Pons (tissue), 1 donor: ENCODE data around the gene RNF187.

ENCODE experiments used
- DNase-seq: peaks from one replicate; pipeline ENCODE4 v3.0.0-alpha.2; 2016; ENCODE audit warnings: low spot score

RNF187 gene

DNA sequence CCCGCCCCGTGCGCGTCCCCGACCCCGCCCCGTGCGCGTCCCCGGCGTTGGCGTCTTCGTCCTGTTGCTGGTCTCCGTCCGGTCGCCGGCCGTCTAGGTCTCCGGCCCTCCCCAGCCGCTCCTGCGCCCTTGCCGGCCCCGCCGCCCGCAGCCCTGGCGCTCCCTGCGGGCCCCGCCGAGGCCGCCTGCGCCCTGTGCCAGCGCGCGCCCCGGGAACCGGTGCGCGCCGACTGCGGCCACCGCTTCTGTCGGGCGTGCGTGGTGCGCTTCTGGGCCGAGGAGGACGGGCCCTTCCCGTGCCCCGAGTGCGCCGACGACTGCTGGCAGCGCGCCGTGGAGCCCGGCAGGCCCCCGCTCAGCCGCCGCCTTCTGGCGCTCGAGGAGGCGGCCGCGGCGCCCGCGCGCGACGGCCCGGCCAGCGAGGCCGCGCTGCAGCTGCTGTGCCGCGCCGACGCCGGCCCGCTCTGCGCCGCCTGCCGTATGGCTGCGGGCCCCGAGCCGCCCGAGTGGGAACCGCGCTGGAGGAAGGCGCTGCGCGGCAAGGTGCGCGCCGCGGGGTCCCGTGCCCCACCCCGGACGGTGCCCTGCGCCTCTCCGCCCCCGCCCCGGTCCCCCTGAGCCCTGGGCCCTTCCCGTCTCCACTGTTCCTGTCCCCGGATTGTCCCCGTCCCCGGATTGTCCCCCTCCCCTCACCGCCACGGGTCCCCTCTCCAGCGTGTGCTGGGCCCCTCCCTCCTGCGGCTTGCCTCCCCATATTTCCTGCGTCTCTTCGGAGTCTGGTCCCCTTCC, at the start of gene RNF187:
Gene RNF187, plus strand, starts transcription at position 47 of the 789 bp plus-strand sequence.
- DNase-seq = peak; percentile 49

- no peak for DNase-seq
Observed at GRCh38 chr1:228437424-228437962, 49.7 kb upstream of the RNF187 start.

DNA sequence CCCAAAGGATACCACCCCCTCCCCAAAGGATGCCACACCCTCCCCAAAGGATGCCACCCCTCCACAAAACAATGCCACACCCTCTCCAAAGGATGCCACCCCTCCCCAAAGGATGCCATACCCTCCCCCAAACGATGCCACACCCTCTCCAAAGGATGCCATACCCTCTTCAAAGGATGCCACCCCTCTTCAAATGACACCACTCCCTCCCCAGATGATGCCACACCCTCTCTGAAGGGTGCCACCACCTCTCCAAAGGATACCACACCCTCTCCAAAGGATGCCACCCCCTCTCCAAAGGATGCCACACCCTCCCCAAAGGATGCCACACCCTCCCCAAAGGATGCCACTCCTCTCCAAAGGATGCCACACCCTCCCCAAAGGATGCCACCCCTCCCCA, 48.9 kb upstream of the RNF187 start:
- no peak for DNase-seq

- DNase-seq = no peak
Observed at GRCh38 chr1:228440761-228441500, 46.3 kb upstream of the RNF187 start.

GRCh38 chr1:228443395-228443794, 43.8 kb upstream of the RNF187 start:
- no peak for DNase-seq

- no peak for DNase-seq
Observed at GRCh38 chr1:228445490-228445842, 41.7 kb upstream of the RNF187 start.

DNA sequence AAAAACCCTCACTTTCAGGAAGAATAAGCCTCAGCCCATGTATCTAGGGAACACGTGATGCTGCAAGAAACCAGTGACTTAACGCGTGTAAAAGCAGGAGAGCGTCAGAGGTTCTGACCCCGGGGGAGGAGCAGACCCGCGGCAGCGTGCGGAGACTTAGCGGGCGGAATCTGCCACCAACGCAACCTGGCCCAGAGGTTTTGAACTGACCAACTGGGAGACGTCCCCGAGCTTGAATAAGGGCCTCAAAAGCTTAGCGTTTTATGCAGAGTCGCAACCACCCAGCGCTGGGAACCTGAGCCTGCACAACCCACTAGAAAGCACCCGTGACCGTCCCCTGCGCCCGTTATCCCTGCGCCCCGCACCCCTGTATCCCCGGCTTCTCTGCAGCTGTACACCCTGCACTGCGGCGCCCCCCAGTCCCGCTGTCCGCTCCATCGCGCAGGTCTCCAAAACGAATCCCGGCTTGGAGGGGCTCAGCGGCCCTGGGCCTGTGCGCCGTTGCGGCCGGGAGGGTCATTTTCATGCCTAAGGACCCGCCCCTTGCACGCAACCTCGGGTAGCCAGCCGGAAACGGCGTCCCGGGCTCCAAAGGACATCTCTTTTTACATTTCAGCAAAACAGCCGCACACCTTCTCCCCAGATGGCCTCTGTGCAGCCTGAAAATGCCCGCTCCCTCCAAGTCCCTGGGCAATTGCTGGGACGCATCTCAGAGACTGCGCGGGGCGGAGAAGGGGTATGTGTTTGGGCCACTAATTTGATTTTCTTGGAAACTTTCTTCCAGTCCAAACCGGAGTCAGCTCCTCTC, 41.1 kb upstream of the RNF187 start:
- peak; percentile 35 for DNase-seq

DNA sequence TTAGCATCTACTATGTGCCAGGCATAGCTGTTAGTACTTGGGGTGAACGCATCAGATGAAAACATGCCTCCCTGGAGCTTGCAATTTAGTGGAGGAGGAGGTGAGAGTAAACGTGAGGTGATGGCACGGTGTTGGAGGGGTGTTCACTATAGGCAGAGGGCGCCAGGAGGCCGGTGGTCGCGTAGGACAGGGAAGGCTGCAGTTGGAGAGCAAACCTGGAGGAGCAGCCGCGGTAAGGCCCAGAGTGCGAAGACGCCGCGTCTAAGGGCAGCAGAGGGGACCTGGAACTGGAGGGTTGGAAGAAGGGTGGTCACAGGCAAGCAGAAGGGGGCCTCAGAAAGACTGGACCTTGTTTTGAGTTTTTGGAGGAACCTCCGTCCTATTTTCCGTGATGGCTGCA, 40.3 kb upstream of the RNF187 start:
- DNase-seq = no peak

GRCh38 chr1:228448372-228448771, 38.8 kb upstream of the RNF187 start:
- no peak for DNase-seq

DNA sequence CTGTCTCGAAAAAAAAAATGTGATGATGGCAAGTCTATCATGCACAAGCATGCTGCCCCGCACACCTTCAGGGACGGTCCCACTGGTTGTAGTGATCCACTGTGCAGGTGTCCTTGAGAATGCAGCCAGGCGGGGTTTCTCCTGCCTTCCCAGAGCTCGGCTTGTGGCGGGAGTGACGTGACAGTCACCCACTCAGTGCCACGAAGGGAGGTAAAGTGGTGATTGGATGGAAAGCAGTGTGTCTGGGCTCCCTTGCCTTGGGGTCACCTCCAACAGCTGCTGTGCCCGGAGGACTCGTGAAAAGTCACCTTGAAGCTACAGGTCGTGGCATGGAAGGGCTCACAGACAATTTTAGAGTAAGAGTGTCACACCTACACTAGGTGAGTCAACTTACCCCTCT, 37.0 kb upstream of the RNF187 start:
- no peak for DNase-seq

DNA sequence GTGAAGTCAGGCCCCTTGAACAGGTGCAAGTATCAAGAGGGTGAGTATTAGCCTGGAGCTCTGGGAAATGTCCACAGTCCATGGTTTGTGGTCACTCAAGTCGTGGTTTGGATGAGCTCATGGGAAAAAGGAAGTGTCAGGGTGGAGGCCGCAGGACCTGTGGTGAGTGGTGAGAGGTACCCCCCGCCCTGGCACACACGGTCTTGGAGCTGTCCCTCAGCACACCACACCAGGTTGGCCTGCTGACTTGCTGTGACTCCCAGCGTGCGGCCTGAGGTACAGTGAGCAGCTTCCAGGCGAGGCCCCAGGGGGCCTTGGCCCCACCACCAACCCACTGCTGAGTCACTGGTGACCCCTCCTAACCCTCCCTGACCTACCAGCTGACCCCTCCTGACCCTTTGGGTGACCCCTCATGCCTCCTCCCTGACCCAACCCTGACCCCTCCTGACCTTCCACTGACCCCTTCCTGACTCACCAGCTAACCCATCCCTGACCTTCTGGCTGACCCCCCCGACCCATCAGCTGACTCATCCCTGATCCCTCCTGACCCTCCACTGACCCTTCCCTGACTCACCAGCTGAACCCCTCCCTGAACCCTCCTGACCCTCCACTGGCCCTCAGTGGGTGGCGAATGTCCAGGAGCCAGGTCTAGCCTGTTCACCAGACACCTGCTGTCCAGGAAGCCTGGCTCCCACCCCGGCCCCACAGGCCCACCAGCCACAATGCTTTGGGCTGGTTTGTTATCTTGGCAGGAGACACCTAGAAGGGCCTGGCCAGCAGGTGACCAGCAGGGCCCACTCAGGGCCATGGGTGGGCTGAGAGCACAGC, 34.8 kb upstream of the RNF187 start:
- DNase-seq = no peak

DNA sequence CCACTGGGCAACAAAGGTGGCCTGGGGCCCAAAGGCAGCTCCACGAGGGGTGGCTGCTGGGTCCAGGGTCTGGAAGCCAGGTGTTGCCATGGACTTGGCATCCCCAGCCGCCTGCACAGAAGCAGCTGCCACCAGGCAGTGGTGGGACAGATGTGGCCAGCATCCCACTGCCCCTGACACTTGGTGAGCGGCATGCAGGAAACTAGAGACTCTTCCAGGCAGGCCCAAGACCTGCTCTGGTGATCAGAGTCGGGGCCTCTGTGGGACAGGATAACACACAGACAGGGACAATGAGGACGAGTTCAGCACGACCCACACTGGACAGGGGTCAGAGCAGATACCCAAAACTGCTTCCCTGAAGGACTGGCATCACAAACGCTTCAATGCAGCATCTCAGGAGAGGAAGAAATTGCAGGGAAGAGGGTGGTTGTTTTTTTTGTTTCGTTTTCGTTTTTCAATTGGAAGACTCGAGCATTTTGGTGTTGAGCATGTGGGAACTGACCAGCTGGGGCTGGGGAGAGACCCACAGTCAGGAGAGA, 34.1 kb upstream of the RNF187 start:
- DNase-seq = no peak

GRCh38 chr1:228453614-228454013, 33.6 kb upstream of the RNF187 start:
- no peak for DNase-seq

GRCh38 chr1:228454238-228454637, 32.9 kb upstream of the RNF187 start:
- no peak for DNase-seq

GRCh38 chr1:228455715-228456114, 31.5 kb upstream of the RNF187 start:
- DNase-seq = no peak

DNA sequence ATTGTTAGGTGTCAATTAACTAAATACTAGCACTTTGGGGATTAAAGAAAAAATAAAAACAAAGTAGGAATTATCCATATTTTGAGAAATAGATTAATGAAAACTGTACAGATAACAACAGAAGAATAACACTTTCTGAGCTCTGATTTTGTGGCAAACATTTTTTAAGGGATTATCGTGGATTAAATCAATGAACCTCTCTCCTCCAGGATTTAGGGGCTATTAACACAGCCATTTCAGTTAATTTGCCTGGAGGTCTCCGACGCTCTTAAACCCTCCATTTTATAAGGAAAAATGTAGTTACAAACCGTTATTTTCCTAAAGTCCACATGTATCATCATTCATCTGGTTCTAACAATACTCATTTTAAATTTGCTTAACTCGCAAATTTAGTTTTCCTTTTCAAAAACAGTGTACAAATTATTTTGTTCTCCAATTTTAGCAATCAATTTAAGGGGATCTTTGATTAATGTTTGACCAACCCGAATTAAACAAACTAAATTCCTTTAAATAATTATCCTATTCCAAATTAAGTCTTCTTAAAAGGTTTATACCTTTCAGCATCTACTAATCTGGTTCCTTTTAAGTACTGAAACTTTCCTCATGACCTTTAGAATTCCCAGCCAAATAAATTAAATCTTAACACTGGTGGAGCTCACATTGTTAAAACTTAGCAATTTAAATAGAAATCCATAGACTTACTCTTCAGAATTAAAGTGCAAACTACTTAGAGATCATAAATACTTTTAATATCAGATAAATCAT, 30.7 kb upstream of the RNF187 start:
- DNase-seq = no peak

DNA sequence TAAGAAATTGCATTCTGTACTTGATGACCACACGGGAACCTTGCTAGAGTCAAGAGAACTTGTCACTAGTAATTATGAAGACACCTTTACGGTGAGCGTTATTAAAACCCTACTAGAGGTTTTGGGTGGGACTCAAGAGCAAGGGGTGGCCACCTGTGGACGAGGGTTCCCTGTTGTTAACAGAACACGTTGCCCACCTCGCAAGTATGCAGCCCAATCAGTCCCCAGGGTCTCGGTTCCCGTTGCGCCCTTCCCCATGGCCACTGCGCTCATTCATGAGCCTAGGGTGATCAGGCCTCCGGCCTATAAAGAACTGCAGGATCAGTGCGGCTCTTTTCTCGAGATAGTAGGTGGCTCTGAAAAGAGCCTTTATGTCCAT, 30.2 kb upstream of the RNF187 start:
- DNase-seq = no peak

DNA sequence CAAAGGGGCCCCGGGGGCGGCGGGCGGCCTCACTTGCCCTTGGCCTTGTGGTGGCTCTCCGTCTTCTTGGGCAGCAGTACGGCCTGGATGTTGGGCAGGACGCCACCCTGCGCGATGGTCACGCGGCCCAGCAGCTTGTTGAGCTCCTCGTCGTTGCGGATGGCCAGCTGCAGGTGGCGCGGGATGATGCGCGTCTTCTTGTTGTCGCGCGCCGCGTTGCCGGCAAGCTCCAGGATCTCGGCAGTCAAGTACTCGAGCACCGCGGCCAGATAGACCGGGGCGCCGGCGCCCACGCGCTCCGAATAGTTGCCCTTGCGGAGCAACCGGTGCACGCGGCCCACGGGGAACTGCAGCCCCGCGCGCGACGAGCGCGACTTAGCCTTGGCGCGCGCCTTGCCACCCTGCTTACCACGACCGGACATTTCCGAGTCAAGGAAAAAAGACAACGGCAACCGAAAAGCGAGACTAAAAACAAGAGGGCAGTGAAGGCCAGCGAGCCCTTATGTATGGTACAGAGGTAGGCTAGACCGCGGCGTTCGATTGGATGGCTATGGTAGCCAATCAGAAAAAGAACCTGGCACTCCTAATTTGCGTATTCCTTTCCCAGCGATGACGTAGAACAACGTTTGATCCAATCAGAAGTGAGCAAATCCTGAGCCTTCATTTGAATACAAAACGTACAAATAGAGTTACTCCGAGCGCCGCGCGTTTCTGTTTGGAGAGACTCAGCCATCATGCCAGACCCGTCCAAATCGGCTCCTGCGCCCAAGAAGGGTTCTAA, 29.6 kb upstream of the RNF187 start:
- DNase-seq = peak; percentile 99

DNA sequence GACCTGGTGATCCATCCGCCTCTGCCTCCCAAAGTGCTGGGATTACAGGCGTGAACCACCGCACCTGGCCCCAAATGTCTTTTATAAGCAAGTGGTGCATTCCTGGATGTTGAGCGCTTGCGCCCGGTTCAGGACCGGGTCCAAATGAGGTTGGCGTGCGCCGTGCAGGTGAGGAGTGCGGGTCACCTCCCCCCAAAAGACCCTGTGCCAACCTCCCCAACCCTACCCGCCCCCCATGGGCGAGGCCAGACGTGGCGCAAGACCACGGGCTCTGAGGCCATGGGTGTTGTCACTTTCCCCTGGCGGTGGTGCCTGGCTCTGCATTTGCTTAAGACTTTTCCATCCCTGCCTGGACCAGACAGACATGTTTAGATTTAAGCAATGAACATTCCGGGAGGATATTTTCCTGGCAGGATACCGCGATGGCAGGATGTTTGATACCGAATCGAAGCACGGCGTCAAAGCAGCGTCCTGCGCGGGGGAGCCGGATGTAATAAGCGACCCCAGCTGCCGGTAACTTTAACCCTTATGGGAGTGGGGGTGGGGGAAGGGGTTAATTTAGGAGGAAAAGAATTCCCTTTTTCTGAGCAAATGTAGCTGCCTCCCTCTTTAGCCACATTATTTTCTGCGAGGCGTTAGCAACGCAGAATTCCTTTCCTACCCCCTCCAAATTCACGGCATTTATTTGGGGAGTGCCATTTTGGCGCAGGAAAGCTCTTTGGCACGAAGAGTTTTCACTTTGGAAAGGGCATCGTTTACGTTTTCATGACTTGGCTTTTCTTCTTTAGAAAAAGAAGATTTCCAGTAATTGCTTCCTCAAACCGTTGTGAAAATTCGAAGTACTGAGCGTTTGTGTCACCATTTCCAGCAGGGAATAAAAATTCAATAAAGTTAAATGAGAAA, 27.8 kb upstream of the RNF187 start:
- peak; percentile 44 for DNase-seq
